Astrocyte (in vitro differentiated cells and primary cell): ENCODE data around the gene XKR8. TPM values are rescaled to one million over a fixed set of nuclear protein-coding genes. Genes with fewer than 3 reads are reported as not detected.
A peak's percentile ranks its signal among the peaks of the same experiment; 100 is the strongest.

Experiments
- DNase-seq: peaks from one replicate; pipeline ENCODE4 v3.0.0-alpha.2; 2010; ENCODE audit warnings: low read depth
- FAIRE-seq: peaks from 2 replicates; lab custom pipeline; 2011; peaks lifted over from hg19 to GRCh38; lab: Jason Lieb, UNC
- H2AFZ ChIP-seq: 2 replicates; pipeline ENCODE4 v1.6.0; 2012; ENCODE audit warnings: low read depth, low read length, inconsistent platforms
- H3K27ac ChIP-seq: 2 replicates; pipeline ENCODE4 v1.5.1; 2011; ENCODE audit warnings: low read depth, low read length, inconsistent platforms
- H3K27me3 ChIP-seq: 2 replicates; pipeline ENCODE4 v1.6.0; 2011; ENCODE audit warnings: low read length, inconsistent platforms; ENCODE audit not compliant: insufficient read depth
- H3K36me3 ChIP-seq: 2 replicates; pipeline ENCODE4 v1.5.1; 2011; ENCODE audit warnings: low read length, inconsistent platforms; ENCODE audit not compliant: insufficient read depth
- H3K4me1 ChIP-seq: 2 replicates; pipeline ENCODE4 v1.5.1; 2011; ENCODE audit warnings: low read length, inconsistent platforms; ENCODE audit not compliant: insufficient read depth
- H3K4me2 ChIP-seq: 2 replicates; pipeline ENCODE4 v1.6.0; 2012; ENCODE audit warnings: low read length, inconsistent platforms
- H3K4me3 ChIP-seq: 2 replicates; pipeline ENCODE4 v1.5.1; 2011; ENCODE audit warnings: low read depth, mild to moderate bottlenecking, low read length, inconsistent platforms; ENCODE audit not compliant: insufficient read depth
- H3K79me2 ChIP-seq: 2 replicates; pipeline ENCODE4 v1.6.0; 2012; ENCODE audit warnings: mild to moderate bottlenecking, low read length, inconsistent platforms; ENCODE audit not compliant: insufficient read depth
- H3K9ac ChIP-seq: 2 replicates; pipeline ENCODE4 v1.6.0; 2012; ENCODE audit warnings: mild to moderate bottlenecking, low read length, inconsistent platforms
- H3K9me3 ChIP-seq: 2 replicates; pipeline ENCODE4 v1.5.1; 2012; ENCODE audit warnings: low read depth, mild to moderate bottlenecking, low read length, inconsistent platforms; ENCODE audit not compliant: insufficient read depth
- H4K20me1 ChIP-seq: 2 replicates; pipeline ENCODE4 v1.6.0; 2012; ENCODE audit warnings: low read length, inconsistent platforms; ENCODE audit not compliant: insufficient read depth
- H3K27ac Mint-ChIP-seq: one replicate; pipeline ENCODE4 v1.8.0; 2021; ENCODE audit warnings: mild to moderate bottlenecking, mixed read lengths; ENCODE audit not compliant: unreplicated experiment
- H3K27me3 Mint-ChIP-seq: one replicate; pipeline ENCODE4 v1.8.0; 2021; ENCODE audit warnings: low read depth, mixed read lengths; ENCODE audit not compliant: unreplicated experiment
- H3K36me3 Mint-ChIP-seq: one replicate; pipeline ENCODE4 v1.8.0; 2021; ENCODE audit warnings: low read depth, mixed read lengths; ENCODE audit not compliant: unreplicated experiment
- H3K4me1 Mint-ChIP-seq: one replicate; pipeline ENCODE4 v1.8.0; 2021; ENCODE audit warnings: low read depth, mixed read lengths; ENCODE audit not compliant: unreplicated experiment
- H3K4me3 Mint-ChIP-seq: one replicate; pipeline ENCODE4 v1.8.0; 2021; ENCODE audit warnings: mild to moderate bottlenecking, moderate library complexity, mixed read lengths; ENCODE audit not compliant: unreplicated experiment
- H3K9me3 Mint-ChIP-seq: one replicate; pipeline ENCODE4 v1.8.0; 2021; ENCODE audit warnings: mild to moderate bottlenecking, mixed read lengths; ENCODE audit not compliant: unreplicated experiment
- EZH2 ChIP-seq: IDR thresholded peaks from 2 replicates; pipeline ENCODE4 v1.6.1; 2012; ENCODE audit warnings: mild to moderate bottlenecking, low read length, inconsistent platforms; ENCODE audit not compliant: insufficient read depth
- total RNA-seq: library from RNA; stranded (reverse); gene quantifications from 2 replicates; pipeline ENCODE4 v1.2.1, GENCODE V29; 2021
- TF ChIP-seq, protein P1 (sequence below): IDR thresholded peaks from 2 replicates; pipeline ENCODE4 v1.5.1; 2011; ENCODE audit warnings: low read depth, mild to moderate bottlenecking, inconsistent platforms, low read length, moderate library complexity; ENCODE audit not compliant: insufficient read depth

XKR8 gene
- total RNA-seq, 1 donor from 2014 or later = 11.3 TPM

DNA sequence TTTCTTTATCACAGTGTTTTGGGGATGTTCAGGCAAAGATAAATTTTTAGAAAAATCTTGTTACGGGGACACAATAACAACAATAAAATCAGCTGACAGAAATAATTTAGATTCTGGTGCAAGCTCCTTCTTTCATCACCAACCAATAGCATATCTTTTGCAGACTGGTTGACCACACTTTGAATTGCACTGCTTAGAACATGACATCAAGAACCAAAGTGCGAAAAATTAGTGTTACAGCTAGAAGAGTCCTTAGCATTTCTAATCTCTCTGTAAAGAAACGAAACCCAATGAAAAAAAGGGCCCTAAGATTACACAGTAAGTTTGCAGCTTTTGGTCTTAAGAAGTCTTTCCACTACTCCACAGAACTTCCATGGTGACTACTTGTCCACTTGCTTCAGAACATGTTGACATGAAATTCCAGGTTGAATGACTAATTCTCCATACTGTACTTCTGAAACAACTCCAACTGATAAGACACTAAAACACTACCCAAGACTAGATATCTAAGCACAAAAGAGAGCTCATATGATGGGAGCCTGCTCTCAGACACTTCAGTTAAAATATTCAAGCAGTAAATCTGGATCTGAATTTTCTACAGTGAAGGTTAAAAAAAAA, 31.3 kb downstream of the XKR8 start:
- H3K27ac ChIP-seq = no peak overlapping the region
- H3K27ac Mint-ChIP-seq = no peak overlapping the region
- H3K4me1 ChIP-seq = no peaks in the 10 kb centered on the region
- no peak overlapping the region for H2AFZ ChIP-seq
- H3K4me1 Mint-ChIP-seq = peaks cover 8% of the 10 kb centered on the region
- no peaks in the 10 kb centered on the region for H3K27me3 Mint-ChIP-seq
- H3K9me3 ChIP-seq = no peaks in the 10 kb centered on the region
- no peak overlapping the region for H3K9ac ChIP-seq
- H3K27me3 ChIP-seq = no peaks in the 10 kb centered on the region
- DNase-seq (peak; percentile 32), FAIRE-seq (no peak)
- no peak overlapping the region for H3K4me3 ChIP-seq
- H3K36me3 ChIP-seq = peaks cover 46% of the 10 kb centered on the region
- peaks cover 16% of the 10 kb centered on the region for H3K36me3 Mint-ChIP-seq
- no peaks in the 10 kb centered on the region for H4K20me1 ChIP-seq
- H3K9me3 Mint-ChIP-seq = no peaks in the 10 kb centered on the region
- no peak overlapping the region for H3K4me3 Mint-ChIP-seq
- TF ChIP-seq, protein P1, sequence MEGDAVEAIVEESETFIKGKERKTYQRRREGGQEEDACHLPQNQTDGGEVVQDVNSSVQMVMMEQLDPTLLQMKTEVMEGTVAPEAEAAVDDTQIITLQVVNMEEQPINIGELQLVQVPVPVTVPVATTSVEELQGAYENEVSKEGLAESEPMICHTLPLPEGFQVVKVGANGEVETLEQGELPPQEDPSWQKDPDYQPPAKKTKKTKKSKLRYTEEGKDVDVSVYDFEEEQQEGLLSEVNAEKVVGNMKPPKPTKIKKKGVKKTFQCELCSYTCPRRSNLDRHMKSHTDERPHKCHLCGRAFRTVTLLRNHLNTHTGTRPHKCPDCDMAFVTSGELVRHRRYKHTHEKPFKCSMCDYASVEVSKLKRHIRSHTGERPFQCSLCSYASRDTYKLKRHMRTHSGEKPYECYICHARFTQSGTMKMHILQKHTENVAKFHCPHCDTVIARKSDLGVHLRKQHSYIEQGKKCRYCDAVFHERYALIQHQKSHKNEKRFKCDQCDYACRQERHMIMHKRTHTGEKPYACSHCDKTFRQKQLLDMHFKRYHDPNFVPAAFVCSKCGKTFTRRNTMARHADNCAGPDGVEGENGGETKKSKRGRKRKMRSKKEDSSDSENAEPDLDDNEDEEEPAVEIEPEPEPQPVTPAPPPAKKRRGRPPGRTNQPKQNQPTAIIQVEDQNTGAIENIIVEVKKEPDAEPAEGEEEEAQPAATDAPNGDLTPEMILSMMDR = no peak
- no peak for TF ChIP-seq EZH2
- H3K79me2 ChIP-seq = no peaks in the 10 kb centered on the region
- H3K4me2 ChIP-seq = no peak overlapping the region

DNA sequence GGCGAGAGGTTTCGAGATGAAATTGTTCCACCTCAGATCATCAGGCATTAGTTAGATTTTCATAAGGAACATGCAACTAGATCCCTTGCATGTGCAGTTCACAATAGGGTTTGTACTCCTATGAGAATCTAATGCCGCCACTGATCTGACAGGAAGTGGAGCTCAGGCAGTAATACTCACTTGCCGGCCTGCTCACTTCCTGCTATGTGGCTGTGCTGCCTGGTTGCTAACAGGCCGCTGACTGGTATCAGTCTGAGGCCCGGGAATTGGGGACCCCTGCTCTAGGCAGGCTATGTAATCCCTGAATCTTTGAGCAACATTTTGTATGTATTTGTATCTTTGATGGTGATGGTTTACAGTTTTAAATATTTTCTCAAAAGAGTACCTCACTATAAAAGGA, 32.5 kb downstream of the XKR8 start:
- Histone ChIP-seq H3K4me2 (no peak overlapping the region), H3K36me3 (peaks cover 49% of the 10 kb centered on the region), H3K27me3 (no peaks in the 10 kb centered on the region), H3K9me3 (no peaks in the 10 kb centered on the region), H3K27ac (no peak overlapping the region), H3K9ac (no peak overlapping the region), H4K20me1 (no peaks in the 10 kb centered on the region), H3K4me3 (no peak overlapping the region), H3K4me1 (no peaks in the 10 kb centered on the region), H3K79me2 (no peaks in the 10 kb centered on the region), H2AFZ (no peak overlapping the region)
- peaks cover 16% of the 10 kb centered on the region for H3K36me3 Mint-ChIP-seq
- TF ChIP-seq, protein P1 = no peak
- TF ChIP-seq EZH2 = no peak
- H3K27me3 Mint-ChIP-seq = no peaks in the 10 kb centered on the region
- H3K4me1 Mint-ChIP-seq = peaks cover 8% of the 10 kb centered on the region
- DNase-seq (no peak), FAIRE-seq (no peak)
- H3K27ac Mint-ChIP-seq = peak overlapping the region; percentile 31
- no peaks in the 10 kb centered on the region for H3K9me3 Mint-ChIP-seq
- H3K4me3 Mint-ChIP-seq = no peak overlapping the region

DNA sequence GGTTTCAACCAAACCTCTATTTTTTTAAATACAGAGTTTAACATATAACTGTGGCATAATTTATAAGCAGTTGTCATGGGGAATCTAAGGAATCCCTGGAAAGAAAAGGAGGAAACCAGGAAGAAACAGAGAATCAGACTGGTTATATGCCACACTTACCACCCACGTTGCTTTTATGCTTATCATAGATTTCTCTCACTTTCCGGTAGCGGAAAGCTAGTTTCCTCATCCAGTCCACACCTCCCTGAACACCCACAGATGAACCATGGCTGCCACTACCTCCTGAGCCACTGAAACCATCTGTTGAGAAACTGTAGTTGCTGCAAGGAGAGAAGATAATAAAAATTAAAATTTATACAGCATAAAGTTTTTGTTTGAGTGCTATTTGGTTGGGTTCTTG, 33.5 kb downstream of the XKR8 start:
- Histone ChIP-seq H3K27ac (no peak overlapping the region), H3K79me2 (no peaks in the 10 kb centered on the region), H3K4me2 (no peak overlapping the region), H3K9ac (no peak overlapping the region), H4K20me1 (no peaks in the 10 kb centered on the region), H3K36me3 (peaks cover 58% of the 10 kb centered on the region), H3K27me3 (no peaks in the 10 kb centered on the region), H3K4me1 (no peaks in the 10 kb centered on the region), H3K4me3 (no peak overlapping the region), H2AFZ (no peak overlapping the region), H3K9me3 (no peaks in the 10 kb centered on the region)
- Mint-ChIP-seq H3K4me1 (peaks cover 8% of the 10 kb centered on the region), H3K36me3 (peaks cover 22% of the 10 kb centered on the region), H3K27me3 (no peaks in the 10 kb centered on the region), H3K27ac (no peak overlapping the region), H3K4me3 (no peak overlapping the region), H3K9me3 (no peaks in the 10 kb centered on the region)
- DNase-seq = no peak
- TF ChIP-seq, protein P1 = no peak
- TF ChIP-seq EZH2 = no peak
- no peak for FAIRE-seq
